ENCODE measurements around the gene CDKL1.

Gene CDKL1

GRCh38 chr14:50354527-50354926 lies 42.2 kb downstream of the CDKL1 start:
- DNase-seq = no peak

- no peak for DNase-seq
These were observed 43.6 kb downstream of the CDKL1 start for GRCh38 chr14:50353126-50353525.

GRCh38 chr14:50352584-50352983 lies 44.1 kb downstream of the CDKL1 start:
- no peak for DNase-seq

GRCh38 chr14:50350975-50351374 lies 45.7 kb downstream of the CDKL1 start:
- DNase-seq = no peak

GRCh38 chr14:50348933-50349332 lies 47.7 kb downstream of the CDKL1 start:
- DNase-seq = no peak

- peak; percentile 53 for DNase-seq
These were observed 49.2 kb downstream of the CDKL1 start for GRCh38 chr14:50347521-50347920.

- DNase-seq = no peak
These were observed 50.7 kb downstream of the CDKL1 start for GRCh38 chr14:50345846-50346422.

GRCh38 chr14:50344876-50345563 lies 51.7 kb downstream of the CDKL1 start:
- no peak for DNase-seq

GRCh38 chr14:50344116-50344775 lies 52.4 kb downstream of the CDKL1 start:
- DNase-seq = peak; percentile 81

GRCh38 chr14:50343434-50343833 lies 53.2 kb downstream of the CDKL1 start:
- DNase-seq = no peak

GRCh38 chr14:50342221-50343078 lies 54.2 kb downstream of the CDKL1 start:
- peak; percentile 98 for DNase-seq

GRCh38 chr14:50340963-50341362 lies 55.7 kb downstream of the CDKL1 start:
- no peak for DNase-seq

GRCh38 chr14:50340045-50340444 lies 56.6 kb downstream of the CDKL1 start:
- DNase-seq = no peak

- no peak for DNase-seq
These were observed 57.4 kb downstream of the CDKL1 start for GRCh38 chr14:50339178-50339804.

- no peak for DNase-seq
These were observed 58.1 kb downstream of the CDKL1 start for GRCh38 chr14:50338587-50338986.

- peak; percentile 64 for DNase-seq
These were observed 60.5 kb downstream of the CDKL1 start for GRCh38 chr14:50335989-50336824.

GRCh38 chr14:50335389-50335788 lies 61.3 kb downstream of the CDKL1 start:
- DNase-seq = no peak

- DNase-seq = no peak
These were observed 62.5 kb downstream of the CDKL1 start for GRCh38 chr14:50334211-50334610.

- no peak for DNase-seq
These were observed 63.6 kb downstream of the CDKL1 start for GRCh38 chr14:50333014-50333509.

GRCh38 chr14:50331596-50331995 lies 65.1 kb downstream of the CDKL1 start:
- no peak for DNase-seq

- peak; percentile 97 for DNase-seq
These were observed 75.5 kb downstream of the CDKL1 start for GRCh38 chr14:50321009-50321660.

All from hematopoietic multipotent progenitor cell treated with erythropoietin and hydrocortisone succinate and interleukin-3 and kit ligand, for 6 days (in vitro differentiated cells).